ENCODE results near the gene BABAM2. TPM values are rescaled to one million over a fixed set of nuclear protein-coding genes. Genes with fewer than 3 reads are reported as not detected.
A peak's percentile ranks its signal among the peaks of the same experiment; 100 is the strongest.

The BABAM2 gene
- total and polyA plus RNA-seq, 9 of the 15 experiments (the other 6 are each of a cell fraction or from before 2014, with no cell fraction given), result 10.9 to 37.4 (median 25.6) TPM

DNA sequence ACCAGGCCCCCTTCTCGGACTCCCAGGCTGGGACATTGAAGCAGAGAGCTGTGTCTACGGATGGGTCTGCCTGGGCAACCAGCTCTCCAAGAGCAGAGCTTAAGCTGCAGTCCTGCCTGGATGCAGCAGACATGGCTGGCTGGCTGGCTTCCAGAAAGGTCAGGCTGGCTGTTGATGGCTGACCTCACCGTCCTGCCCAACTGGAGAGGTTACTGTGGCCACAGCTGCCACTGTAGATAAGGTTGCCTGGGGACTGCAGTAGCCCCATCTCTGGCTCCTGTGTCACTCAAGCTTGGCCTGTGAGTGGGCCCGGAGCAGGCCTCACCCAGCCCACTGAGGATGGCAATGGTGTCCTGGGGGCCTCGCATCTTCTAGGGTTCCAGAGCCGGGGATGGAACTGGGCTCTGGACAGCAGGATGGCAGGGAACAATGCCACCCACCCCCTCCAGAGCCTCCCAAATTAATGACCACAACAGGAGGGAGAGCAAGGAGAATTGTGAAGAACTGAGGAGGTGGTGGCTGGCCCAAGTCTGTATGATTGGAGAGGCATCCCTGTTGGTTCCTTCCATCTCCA is 465.1 kb downstream of the BABAM2 start (continued):
- TF ChIP-seq MLX (CRISPR knock-in tag; conservative IDR thresholded peaks at IDR 0.05), result no peak
- TF ChIP-seq STAT5A (IDR thresholded peaks at IDR 0.05; ENCODE audit: borderline replicate concordance, low read length), result peak; percentile 87; the same call in 1 of the 2 replicates
- peak; percentile 95 for TF ChIP-seq ATF7 (IDR thresholded peaks at IDR 0.05)
- TF ChIP-seq DACH1 (IDR thresholded peaks at IDR 0.05; ENCODE audit: partially characterized antibody), result peak; percentile 80
- TF ChIP-seq, protein P1, sequence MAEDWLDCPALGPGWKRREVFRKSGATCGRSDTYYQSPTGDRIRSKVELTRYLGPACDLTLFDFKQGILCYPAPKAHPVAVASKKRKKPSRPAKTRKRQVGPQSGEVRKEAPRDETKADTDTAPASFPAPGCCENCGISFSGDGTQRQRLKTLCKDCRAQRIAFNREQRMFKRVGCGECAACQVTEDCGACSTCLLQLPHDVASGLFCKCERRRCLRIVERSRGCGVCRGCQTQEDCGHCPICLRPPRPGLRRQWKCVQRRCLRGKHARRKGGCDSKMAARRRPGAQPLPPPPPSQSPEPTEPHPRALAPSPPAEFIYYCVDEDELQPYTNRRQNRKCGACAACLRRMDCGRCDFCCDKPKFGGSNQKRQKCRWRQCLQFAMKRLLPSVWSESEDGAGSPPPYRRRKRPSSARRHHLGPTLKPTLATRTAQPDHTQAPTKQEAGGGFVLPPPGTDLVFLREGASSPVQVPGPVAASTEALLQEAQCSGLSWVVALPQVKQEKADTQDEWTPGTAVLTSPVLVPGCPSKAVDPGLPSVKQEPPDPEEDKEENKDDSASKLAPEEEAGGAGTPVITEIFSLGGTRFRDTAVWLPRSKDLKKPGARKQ (CRISPR knock-in tag; IDR thresholded peaks at IDR 0.05), result no peak
- TF ChIP-seq TEAD2 (tag; IDR thresholded peaks at IDR 0.05), result no peak
- peak; percentile 98 for TF ChIP-seq CBFB (CRISPR knock-in tag; IDR thresholded peaks at IDR 0.05)
- TF ChIP-seq NR4A1 (CRISPR knock-in tag; IDR thresholded peaks at IDR 0.05), result peak; percentile 11; the same call in 1 of the 2 replicates
- TF ChIP-seq NR4A1 (tag; IDR thresholded peaks at IDR 0.05), result peak; percentile 58; the same call in 1 of the 2 replicates
- TF ChIP-seq SMARCA5 (IDR thresholded peaks at IDR 0.05), result no peak
- TF ChIP-seq CSDE1 (IDR thresholded peaks at IDR 0.05), result peak in 1 of 2 experiments; percentile 54; a peak in 1 of 4 replicates
- TF ChIP-seq POLR2AphosphoS5 (IDR thresholded peaks at IDR 0.05; ENCODE audit: control insufficient read depth, insufficient read depth, low read depth, low read length), result peak; percentile 96
- 0 out of 2 replicates have a peak, but pooled peaks have one; percentile 44 for TF ChIP-seq ELF2 (CRISPR knock-in tag; IDR thresholded peaks at IDR 0.05)
- TF ChIP-seq, protein P2, sequence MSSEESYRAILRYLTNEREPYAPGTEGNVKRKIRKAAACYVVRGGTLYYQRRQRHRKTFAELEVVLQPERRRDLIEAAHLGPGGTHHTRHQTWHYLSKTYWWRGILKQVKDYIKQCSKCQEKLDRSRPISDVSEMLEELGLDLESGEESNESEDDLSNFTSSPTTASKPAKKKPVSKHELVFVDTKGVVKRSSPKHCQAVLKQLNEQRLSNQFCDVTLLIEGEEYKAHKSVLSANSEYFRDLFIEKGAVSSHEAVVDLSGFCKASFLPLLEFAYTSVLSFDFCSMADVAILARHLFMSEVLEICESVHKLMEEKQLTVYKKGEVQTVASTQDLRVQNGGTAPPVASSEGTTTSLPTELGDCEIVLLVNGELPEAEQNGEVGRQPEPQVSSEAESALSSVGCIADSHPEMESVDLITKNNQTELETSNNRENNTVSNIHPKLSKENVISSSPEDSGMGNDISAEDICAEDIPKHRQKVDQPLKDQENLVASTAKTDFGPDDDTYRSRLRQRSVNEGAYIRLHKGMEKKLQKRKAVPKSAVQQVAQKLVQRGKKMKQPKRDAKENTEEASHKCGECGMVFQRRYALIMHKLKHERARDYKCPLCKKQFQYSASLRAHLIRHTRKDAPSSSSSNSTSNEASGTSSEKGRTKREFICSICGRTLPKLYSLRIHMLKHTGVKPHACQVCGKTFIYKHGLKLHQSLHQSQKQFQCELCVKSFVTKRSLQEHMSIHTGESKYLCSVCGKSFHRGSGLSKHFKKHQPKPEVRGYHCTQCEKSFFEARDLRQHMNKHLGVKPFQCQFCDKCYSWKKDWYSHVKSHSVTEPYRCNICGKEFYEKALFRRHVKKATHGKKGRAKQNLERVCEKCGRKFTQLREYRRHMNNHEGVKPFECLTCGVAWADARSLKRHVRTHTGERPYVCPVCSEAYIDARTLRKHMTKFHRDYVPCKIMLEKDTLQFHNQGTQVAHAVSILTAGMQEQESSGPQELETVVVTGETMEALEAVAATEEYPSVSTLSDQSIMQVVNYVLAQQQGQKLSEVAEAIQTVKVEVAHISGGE (CRISPR knock-in tag; IDR thresholded peaks at IDR 0.05), result peak in 1 of 3 experiments; percentile 69; a peak in 2 of 6 replicates
- no peak for TF ChIP-seq KDM2B (CRISPR knock-in tag; IDR thresholded peaks at IDR 0.05)
- TF ChIP-seq TRIM28 (IDR thresholded peaks at IDR 0.05), result 0 out of 2 replicates have a peak, but pooled peaks have one; percentile 45
- TF ChIP-seq SNRNP70 (optimal IDR thresholded peaks at IDR 0.05; ENCODE audit: low read depth, low read length), result no peak
- TF ChIP-seq TAF7 (tag; IDR thresholded peaks at IDR 0.05), result 0 out of 2 replicates have a peak, but pooled peaks have one; percentile 2
- TF ChIP-seq NR3C1 (CRISPR knock-in tag; IDR thresholded peaks at IDR 0.05), result no peak
- peak; percentile 91; the same call in 1 of the 2 replicates for TF ChIP-seq HDAC2 (IDR thresholded peaks at IDR 0.05)
- TF ChIP-seq ID3 (CRISPR knock-in tag; IDR thresholded peaks at IDR 0.05), result no peak
- peak; percentile 86; the same call in 1 of the 2 replicates for TF ChIP-seq ID3 (tag; IDR thresholded peaks at IDR 0.05)
- TF ChIP-seq HCFC1 (IDR thresholded peaks at IDR 0.05; ENCODE audit: low read depth, low read length), result peak; percentile 40; the same call in 1 of the 2 replicates
- peak; percentile 84 for TF ChIP-seq CREM (IDR thresholded peaks at IDR 0.05; ENCODE audit: low read depth)
